GM19467 (cell line): Measurements from ENCODE around the gene MPL.
"Not testable (repeated sequence)": the region's sequence is repeated elsewhere in the genome, so short reads cannot be mapped to it uniquely, and the experiment has no call there.

ENCODE experiments used
- ATAC-seq: cut with Tn5 transposase; IDR thresholded peaks from one replicate; pipeline ENCODE4 v1.9.1; 2021; ENCODE audit warnings: mild to moderate bottlenecking, moderate library complexity; ENCODE audit not compliant: unreplicated experiment

MPL gene

DNA sequence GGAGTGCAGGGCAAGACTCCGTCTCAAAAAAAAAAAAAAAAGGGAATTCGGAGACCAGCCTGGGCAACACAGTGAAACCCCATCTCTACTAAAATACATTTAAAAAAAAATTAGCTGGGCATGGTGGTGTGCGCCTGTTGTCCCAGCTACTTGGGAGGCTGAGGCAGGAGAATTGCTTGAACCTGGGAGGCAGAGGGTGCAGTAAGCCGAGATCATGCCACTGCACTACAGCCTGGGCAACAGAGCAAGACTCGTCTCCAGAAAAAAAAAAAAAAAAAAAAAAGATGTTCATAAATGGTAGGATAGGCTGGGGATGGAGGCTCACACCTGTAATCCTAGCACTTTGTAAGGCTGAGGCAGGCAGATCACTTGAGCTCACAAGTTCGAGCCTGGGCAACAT lies 32.2 kb downstream of the MPL start:
- ATAC-seq, result not testable (repeated sequence)

- no peak for ATAC-seq
Observed at GRCh38 chr1:43370564-43370963, 32.9 kb downstream of the MPL start.

- ATAC-seq, result no peak
Observed at GRCh38 chr1:43372172-43372571, 34.6 kb downstream of the MPL start.

- no peak for ATAC-seq
Observed at GRCh38 chr1:43373066-43373940, 35.7 kb downstream of the MPL start.

DNA sequence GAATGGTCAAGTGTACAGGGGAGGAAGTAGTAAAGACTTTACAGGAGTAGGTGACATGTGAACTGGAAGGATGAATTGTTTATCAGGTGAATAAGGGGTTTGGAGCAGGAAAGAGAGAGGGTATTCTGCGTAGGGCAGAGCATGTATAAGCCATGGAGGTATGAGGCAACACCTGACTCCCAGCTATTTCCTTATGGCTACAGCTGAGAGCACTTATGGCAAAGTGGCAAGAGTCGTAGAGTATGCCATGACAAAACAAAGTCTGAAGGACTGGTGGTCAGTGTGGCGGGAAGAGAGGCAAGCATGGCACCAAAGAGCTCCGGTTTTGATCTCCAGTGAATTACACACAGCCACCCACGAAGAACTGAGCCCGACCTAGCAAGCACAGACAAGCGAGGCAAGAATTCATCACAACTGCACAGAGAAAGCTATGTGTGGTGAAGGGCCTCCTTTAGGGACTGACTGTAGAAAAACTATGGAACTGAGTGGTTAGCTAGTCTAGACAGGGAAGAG lies 39.2 kb downstream of the MPL start:
- ATAC-seq, result no peak

DNA sequence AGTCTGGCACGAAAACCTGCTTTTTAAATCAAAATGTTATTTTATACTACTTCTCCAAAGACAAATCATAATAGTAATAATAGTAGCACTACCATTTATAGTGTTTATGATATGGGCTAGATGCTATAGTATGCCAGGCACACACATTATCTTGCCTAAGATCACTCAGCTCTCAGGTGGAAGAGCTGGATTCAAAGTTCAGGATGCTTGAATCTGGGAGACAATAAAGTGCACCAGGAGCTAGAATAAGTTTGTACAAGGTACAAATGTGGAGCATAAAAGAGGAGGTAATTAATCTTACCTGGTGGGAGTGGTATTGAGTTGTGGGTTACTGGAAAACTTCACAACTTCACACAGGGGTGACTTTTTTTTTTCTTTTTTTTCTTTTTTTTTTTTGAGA lies 40.2 kb downstream of the MPL start:
- no peak for ATAC-seq

GRCh38 chr1:43379476-43379875 lies 41.9 kb downstream of the MPL start:
- ATAC-seq, result no peak

DNA sequence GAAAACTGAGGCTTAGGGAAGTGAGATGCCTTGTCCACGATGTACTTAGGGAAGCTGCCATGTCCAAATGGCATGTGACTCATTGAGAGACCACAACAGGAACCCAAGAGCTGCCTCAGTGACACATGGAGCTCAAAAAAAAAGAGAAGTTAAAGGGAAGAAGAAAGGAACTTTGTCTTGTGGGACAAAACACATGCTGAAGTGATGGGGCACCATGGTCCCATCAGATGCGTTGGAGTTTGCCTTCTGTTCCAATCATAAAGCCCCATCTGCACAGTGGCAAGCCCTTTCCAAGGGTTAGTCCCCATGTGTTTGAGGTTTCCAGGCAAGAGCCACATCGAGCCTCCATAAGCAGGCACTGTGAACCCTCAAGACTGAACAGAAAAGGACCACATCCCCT lies 44.0 kb downstream of the MPL start:
- ATAC-seq, result no peak

GRCh38 chr1:43382027-43382779 lies 44.6 kb downstream of the MPL start:
- no peak for ATAC-seq

DNA sequence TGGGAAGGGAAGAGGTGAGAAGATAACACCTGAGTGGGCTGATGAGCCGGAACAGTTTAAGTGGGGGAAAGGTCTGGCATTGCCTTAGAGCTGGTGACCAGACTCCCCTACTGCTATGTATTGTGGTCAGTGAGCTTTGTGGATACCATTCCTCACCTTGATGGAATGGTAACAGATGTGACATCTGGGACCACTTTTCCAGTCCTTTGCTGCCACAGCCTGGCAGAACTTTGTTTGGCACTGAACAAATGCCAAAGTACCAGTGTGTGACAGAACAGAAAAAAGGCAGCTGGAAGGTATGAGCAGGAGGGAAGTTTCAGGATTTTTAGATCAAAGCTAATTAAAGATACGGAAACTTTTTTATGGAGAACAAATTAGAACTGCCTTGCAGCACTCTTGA lies 45.8 kb downstream of the MPL start:
- no peak for ATAC-seq

GRCh38 chr1:43386676-43387075 lies 49.1 kb downstream of the MPL start:
- no peak for ATAC-seq

DNA sequence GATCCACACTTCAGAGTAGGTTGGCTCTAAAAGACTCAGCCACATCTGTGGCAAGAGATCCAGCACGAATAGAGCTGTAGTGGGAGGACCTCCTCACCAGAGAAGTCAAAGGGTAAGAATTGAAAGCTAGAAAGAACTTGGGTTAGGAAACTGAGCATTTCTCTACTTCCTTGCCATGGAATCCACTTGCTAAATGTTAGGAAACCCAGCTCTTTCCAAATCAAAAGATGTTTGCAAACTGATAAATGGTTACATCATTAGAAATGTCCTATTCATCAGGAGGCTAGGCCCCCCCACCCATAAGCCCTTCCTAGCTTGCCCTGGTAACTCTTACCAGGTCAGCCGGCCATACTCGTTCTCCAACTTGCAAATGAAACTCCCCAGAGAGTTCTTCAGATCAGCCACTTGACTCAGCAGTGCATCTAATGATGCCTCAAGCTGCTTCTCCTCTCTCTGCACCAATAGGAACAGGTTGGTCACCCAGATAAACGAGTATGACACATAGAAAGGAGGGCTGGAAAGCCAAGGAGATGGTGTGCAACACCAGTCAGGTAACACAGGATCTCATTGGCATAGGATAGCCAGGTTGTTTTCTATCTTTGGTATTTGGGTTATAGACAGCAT lies 50.5 kb downstream of the MPL start:
- ATAC-seq, result no peak

GRCh38 chr1:43388613-43389012 lies 51.0 kb downstream of the MPL start:
- no peak for ATAC-seq

GRCh38 chr1:43389326-43390313 lies 52.0 kb downstream of the MPL start, which contains the start of the genes MED8 and SZT2:
Gene MED8 (minus strand): TSS chr1:43389800. CDS start chr1:43389764, 36 bp downstream.
Gene SZT2 (plus strand): TSS chr1:43389899. CDS start chr1:43389969, 70 bp downstream.
- ATAC-seq, result peak; percentile 76

- no peak for ATAC-seq
Observed at GRCh38 chr1:43392702-43393101, 55.1 kb downstream of the MPL start.

GRCh38 chr1:43395523-43395922 lies 57.9 kb downstream of the MPL start:
- no peak for ATAC-seq

- no peak for ATAC-seq
Observed at GRCh38 chr1:43396059-43396458, 58.4 kb downstream of the MPL start.

DNA sequence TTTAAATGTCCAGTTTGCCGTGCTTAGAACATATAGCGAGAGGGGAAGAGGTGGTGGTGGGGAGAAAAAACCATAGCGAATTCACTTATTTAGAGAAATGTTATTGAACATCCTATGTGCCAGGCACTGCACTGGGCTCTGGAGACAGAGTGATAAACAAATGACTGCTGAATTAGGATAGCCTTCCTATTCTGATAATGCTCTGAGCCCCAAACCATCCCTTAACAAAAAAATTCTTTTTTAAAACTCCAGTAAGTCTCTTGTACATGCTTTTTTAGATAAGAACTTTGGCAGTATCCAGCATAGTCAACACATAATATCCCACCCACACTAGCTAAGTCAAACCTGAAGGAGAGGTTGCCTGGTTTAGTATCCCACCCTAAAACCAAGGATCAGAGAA lies 60.6 kb downstream of the MPL start:
- ATAC-seq, result no peak

DNA sequence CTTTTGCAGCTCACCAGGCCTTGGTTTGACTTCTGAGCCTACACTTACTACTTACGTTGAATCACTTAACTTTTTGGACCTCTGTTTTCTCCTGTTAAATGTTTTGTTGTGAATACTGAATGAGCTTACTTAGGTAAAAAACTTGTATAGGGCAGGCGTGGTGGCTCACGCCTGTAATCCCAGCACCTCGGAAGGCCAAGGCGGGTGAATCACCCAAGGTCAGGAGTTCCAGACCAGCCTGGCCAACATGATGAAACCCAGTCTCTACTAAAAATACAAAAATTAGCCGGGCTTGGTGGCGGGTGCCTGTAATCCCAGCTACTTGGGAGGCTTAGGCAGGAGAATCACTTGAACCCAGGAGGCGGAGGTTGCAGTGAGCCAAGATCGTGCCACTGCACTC lies 62.8 kb downstream of the MPL start:
- not testable (repeated sequence) for ATAC-seq
